ENCODE data around the gene LPO.
A peak's percentile ranks its signal among the peaks of the same experiment; 100 is the strongest.

The LPO gene

GRCh38 chr17:58248955-58249269 is 10.5 kb downstream of the LPO start:
- TF ChIP-seq EZH2phosphoT487 (IDR thresholded peaks at IDR 0.05; ENCODE audit: low read depth) = no peak
- TF ChIP-seq, protein P1, sequence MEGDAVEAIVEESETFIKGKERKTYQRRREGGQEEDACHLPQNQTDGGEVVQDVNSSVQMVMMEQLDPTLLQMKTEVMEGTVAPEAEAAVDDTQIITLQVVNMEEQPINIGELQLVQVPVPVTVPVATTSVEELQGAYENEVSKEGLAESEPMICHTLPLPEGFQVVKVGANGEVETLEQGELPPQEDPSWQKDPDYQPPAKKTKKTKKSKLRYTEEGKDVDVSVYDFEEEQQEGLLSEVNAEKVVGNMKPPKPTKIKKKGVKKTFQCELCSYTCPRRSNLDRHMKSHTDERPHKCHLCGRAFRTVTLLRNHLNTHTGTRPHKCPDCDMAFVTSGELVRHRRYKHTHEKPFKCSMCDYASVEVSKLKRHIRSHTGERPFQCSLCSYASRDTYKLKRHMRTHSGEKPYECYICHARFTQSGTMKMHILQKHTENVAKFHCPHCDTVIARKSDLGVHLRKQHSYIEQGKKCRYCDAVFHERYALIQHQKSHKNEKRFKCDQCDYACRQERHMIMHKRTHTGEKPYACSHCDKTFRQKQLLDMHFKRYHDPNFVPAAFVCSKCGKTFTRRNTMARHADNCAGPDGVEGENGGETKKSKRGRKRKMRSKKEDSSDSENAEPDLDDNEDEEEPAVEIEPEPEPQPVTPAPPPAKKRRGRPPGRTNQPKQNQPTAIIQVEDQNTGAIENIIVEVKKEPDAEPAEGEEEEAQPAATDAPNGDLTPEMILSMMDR (IDR thresholded peaks at IDR 0.05; ENCODE audit: low read depth, low read length) = no peak
- no peaks in the 10 kb centered on the region for H4K20me1 ChIP-seq (ENCODE audit: insufficient read depth, low read length)
- peaks cover 74% of the 10 kb centered on the region for H3K27me3 ChIP-seq (ENCODE audit: low read depth, low read length)
- no peak overlapping the region for H3K4me2 ChIP-seq (ENCODE audit: low read length)
- no peaks in the 10 kb centered on the region for H3K9me3 ChIP-seq (ENCODE audit: insufficient read depth, low read length)
- no peaks in the 10 kb centered on the region for H3K79me2 ChIP-seq (ENCODE audit: low read length)
- no peak overlapping the region for H3K27ac ChIP-seq (ENCODE audit: low read length)
- peaks cover 8% of the 10 kb centered on the region; the same call in 1 of the 2 replicates for H3K4me1 ChIP-seq (ENCODE audit: low read length)
- no peaks in the 10 kb centered on the region for H3K36me3 ChIP-seq (replicated peaks; ENCODE audit: low read depth, low read length)
- no peak overlapping the region for H3K9ac ChIP-seq (ENCODE audit: low read length)
- H3K4me3 ChIP-seq (ENCODE audit: low read length) = no peak overlapping the region
- H2AFZ ChIP-seq (ENCODE audit: low read depth, low read length) = no peak overlapping the region

- Histone ChIP-seq H3K4me3 (ENCODE audit: low read length) (peak overlapping the region; percentile 59), H3K27me3 (ENCODE audit: low read depth, low read length) (peaks cover 72% of the 10 kb centered on the region), H3K27ac (ENCODE audit: low read length) (no peak overlapping the region), H4K20me1 (ENCODE audit: insufficient read depth, low read length) (no peaks in the 10 kb centered on the region), H2AFZ (ENCODE audit: low read depth, low read length) (peak overlapping the region; percentile 89), H3K36me3 (replicated peaks; ENCODE audit: low read depth, low read length) (no peaks in the 10 kb centered on the region), H3K4me2 (ENCODE audit: low read length) (peak overlapping the region; percentile 76), H3K79me2 (ENCODE audit: low read length) (no peaks in the 10 kb centered on the region), H3K4me1 (ENCODE audit: low read length) (peaks cover 8% of the 10 kb centered on the region; the same call in 1 of the 2 replicates), H3K9ac (ENCODE audit: low read length) (no peak overlapping the region; the same call in 1 of the 2 replicates), H3K9me3 (ENCODE audit: insufficient read depth, low read length) (no peaks in the 10 kb centered on the region)
- no peak for TF ChIP-seq EZH2phosphoT487 (IDR thresholded peaks at IDR 0.05; ENCODE audit: low read depth)
- TF ChIP-seq, protein P1 (IDR thresholded peaks at IDR 0.05; ENCODE audit: low read depth, low read length) = peak; percentile 71
Observed at GRCh38 chr17:58249270-58250133, 11.1 kb downstream of the LPO start.

DNA sequence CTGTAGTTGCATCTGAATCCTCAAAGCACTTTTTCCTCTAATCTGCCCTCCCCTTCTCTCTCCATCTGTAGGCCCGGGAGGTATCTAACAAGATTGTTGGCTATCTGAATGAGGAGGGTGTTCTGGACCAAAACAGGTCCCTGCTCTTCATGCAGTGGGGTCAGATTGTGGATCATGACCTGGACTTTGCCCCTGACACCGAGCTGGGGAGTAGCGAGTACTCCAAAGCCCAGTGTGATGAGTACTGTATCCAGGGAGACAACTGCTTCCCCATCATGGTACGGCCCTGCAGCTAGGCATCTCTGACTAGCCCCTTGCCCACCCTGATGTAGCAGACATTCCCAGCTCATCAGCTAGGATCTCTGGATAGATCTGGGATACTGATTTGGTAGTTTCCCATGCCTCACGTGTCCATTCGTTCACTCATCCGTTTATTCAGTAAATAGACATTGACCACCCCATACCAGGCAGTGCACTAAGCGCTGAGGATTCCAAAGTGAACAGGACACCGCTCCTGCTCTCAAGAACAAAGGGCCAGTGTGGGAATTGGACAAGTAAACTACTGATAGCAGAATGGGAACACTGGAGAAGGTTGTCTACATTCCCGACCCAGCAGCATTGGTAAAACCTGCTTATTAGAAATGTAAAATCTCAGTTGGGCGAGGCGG is 12.1 kb downstream of the LPO start:
- no peak overlapping the region for H3K27ac ChIP-seq (ENCODE audit: low read length)
- H3K9me3 ChIP-seq (ENCODE audit: insufficient read depth, low read length) = no peaks in the 10 kb centered on the region
- no peak overlapping the region for H3K4me2 ChIP-seq (ENCODE audit: low read length)
- H3K79me2 ChIP-seq (ENCODE audit: low read length) = no peaks in the 10 kb centered on the region
- peaks cover 65% of the 10 kb centered on the region for H3K27me3 ChIP-seq (ENCODE audit: low read depth, low read length)
- H3K4me1 ChIP-seq (ENCODE audit: low read length) = peaks cover 8% of the 10 kb centered on the region; the same call in 1 of the 2 replicates
- TF ChIP-seq, protein P1 (IDR thresholded peaks at IDR 0.05; ENCODE audit: low read depth, low read length) = no peak
- no peak for TF ChIP-seq EZH2phosphoT487 (IDR thresholded peaks at IDR 0.05; ENCODE audit: low read depth)
- H3K36me3 ChIP-seq (replicated peaks; ENCODE audit: low read depth, low read length) = no peaks in the 10 kb centered on the region
- peak overlapping the region; percentile 89; the same call in 1 of the 2 replicates for H2AFZ ChIP-seq (ENCODE audit: low read depth, low read length)
- H3K9ac ChIP-seq (ENCODE audit: low read length) = no peak overlapping the region
- no peak overlapping the region for H3K4me3 ChIP-seq (ENCODE audit: low read length)
- H4K20me1 ChIP-seq (ENCODE audit: insufficient read depth, low read length) = no peaks in the 10 kb centered on the region

DNA sequence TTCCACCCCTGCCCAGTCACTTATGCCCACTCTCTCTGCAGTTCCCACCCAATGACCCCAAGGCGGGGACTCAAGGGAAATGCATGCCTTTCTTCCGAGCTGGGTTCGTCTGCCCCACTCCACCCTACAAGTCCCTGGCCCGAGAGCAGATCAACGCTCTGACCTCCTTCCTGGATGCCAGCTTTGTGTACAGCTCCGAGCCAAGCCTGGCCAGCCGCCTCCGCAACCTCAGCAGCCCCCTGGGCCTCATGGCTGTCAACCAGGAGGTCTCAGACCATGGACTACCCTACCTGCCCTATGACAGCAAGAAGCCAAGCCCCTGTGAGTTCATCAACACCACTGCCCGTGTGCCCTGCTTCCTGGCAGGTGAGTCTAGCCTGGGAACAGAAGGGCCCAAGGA is 13.8 kb downstream of the LPO start:
- no peaks in the 10 kb centered on the region for H3K36me3 ChIP-seq (replicated peaks; ENCODE audit: low read depth, low read length)
- no peaks in the 10 kb centered on the region for H4K20me1 ChIP-seq (ENCODE audit: insufficient read depth, low read length)
- H3K4me2 ChIP-seq (ENCODE audit: low read length) = no peak overlapping the region
- H3K27me3 ChIP-seq (ENCODE audit: low read depth, low read length) = peaks cover 56% of the 10 kb centered on the region
- H3K9me3 ChIP-seq (ENCODE audit: insufficient read depth, low read length) = no peaks in the 10 kb centered on the region
- peaks cover 8% of the 10 kb centered on the region; the same call in 1 of the 2 replicates for H3K4me1 ChIP-seq (ENCODE audit: low read length)
- H3K79me2 ChIP-seq (ENCODE audit: low read length) = no peaks in the 10 kb centered on the region
- H2AFZ ChIP-seq (ENCODE audit: low read depth, low read length) = no peak overlapping the region
- TF ChIP-seq EZH2phosphoT487 (IDR thresholded peaks at IDR 0.05; ENCODE audit: low read depth) = no peak
- TF ChIP-seq, protein P1 (IDR thresholded peaks at IDR 0.05; ENCODE audit: low read depth, low read length) = no peak
- H3K4me3 ChIP-seq (ENCODE audit: low read length) = no peak overlapping the region
- no peak overlapping the region for H3K27ac ChIP-seq (ENCODE audit: low read length)
- H3K9ac ChIP-seq (ENCODE audit: low read length) = no peak overlapping the region
